Measurements from ENCODE around the gene ZNF578.
"Not testable (repeated sequence)": the region's sequence is repeated elsewhere in the genome, so short reads cannot be mapped to it uniquely, and the experiment has no call there.

Gene ZNF578

GRCh38 chr19:52453324-52454094 is at the start of gene ZNF578:
Gene ZNF578 (plus strand): TSS chr19:52453553. CDS start chr19:52501846, 48,293 bp downstream.
- peak; percentile 56 for DNase-seq

GRCh38 chr19:52410276-52410675 is 43.1 kb upstream of the ZNF578 start:
- DNase-seq = no peak

GRCh38 chr19:52415711-52416110 is 37.6 kb upstream of the ZNF578 start:
- no peak for DNase-seq

GRCh38 chr19:52428937-52429336 is 24.4 kb upstream of the ZNF578 start, which contains the start of gene ZNF534:
Gene ZNF534 (plus strand): TSS chr19:52429148. CDS start chr19:52431475, 2,327 bp downstream.
- no peak for DNase-seq

- no peak for DNase-seq
Measured at GRCh38 chr19:52442179-52442578, 11.2 kb upstream of the ZNF578 start.

GRCh38 chr19:52444506-52444905 is 8.8 kb upstream of the ZNF578 start:
- no peak for DNase-seq

- DNase-seq = no peak
Measured at GRCh38 chr19:52451241-52451640, 2.1 kb upstream of the ZNF578 start.

GRCh38 chr19:52464798-52465470 is 11.6 kb downstream of the ZNF578 start:
- no peak for DNase-seq

GRCh38 chr19:52473655-52474350 is 20.4 kb downstream of the ZNF578 start:
- DNase-seq = no peak

- no peak for DNase-seq
Measured at GRCh38 chr19:52474351-52475127, 21.2 kb downstream of the ZNF578 start.

GRCh38 chr19:52484111-52484743 is 30.9 kb downstream of the ZNF578 start:
- DNase-seq = not testable (repeated sequence)

- DNase-seq = not testable (repeated sequence)
Measured at GRCh38 chr19:52485064-52485463, 31.7 kb downstream of the ZNF578 start.

- not testable (repeated sequence) for DNase-seq
Measured at GRCh38 chr19:52485561-52486240, 32.3 kb downstream of the ZNF578 start.

GRCh38 chr19:52492201-52492993 is 39.0 kb downstream of the ZNF578 start:
- no peak for DNase-seq

- DNase-seq = no peak
Measured at GRCh38 chr19:52492994-52493470, 39.7 kb downstream of the ZNF578 start.

- no peak for DNase-seq
Measured at GRCh38 chr19:52494518-52494917, 41.2 kb downstream of the ZNF578 start.

GRCh38 chr19:52498571-52498970 is 45.2 kb downstream of the ZNF578 start:
- DNase-seq = no peak

- DNase-seq = not testable (repeated sequence)
Measured at GRCh38 chr19:52500474-52500873, 47.1 kb downstream of the ZNF578 start.

- not testable (repeated sequence) for DNase-seq
Measured at GRCh38 chr19:52500991-52501390, 47.6 kb downstream of the ZNF578 start.

- DNase-seq = no peak
Measured at GRCh38 chr19:52507266-52507665, 53.9 kb downstream of the ZNF578 start.

GRCh38 chr19:52516191-52516590 is 62.8 kb downstream of the ZNF578 start:
- no peak for DNase-seq
